PFSK-1 (cell line): Measurements from ENCODE around the gene INSL3.

Experiments
- POLR2AphosphoS5 ChIP-seq: IDR thresholded peaks from 2 replicates; pipeline ENCODE4 v1.6.1; 2012; ENCODE audit warnings: low read depth, mild to moderate bottlenecking, control low read depth, low read length, moderate library complexity
- TF ChIP-seq, protein P1 (sequence below), 2 experiments: IDR thresholded peaks; 2 replicates each; pipeline versions ENCODE4 v1.6.1 to v1.8.0; 2011 to 2012; ENCODE audit warnings: low read depth in 2 of 2, low read length in 2 of 2, control low read depth in 1 of 2, inconsistent platforms in 1 of 2, mild to moderate bottlenecking in 1 of 2, moderate library complexity in 1 of 2; ENCODE audit not compliant: insufficient read depth in 1 of 2

DNA sequence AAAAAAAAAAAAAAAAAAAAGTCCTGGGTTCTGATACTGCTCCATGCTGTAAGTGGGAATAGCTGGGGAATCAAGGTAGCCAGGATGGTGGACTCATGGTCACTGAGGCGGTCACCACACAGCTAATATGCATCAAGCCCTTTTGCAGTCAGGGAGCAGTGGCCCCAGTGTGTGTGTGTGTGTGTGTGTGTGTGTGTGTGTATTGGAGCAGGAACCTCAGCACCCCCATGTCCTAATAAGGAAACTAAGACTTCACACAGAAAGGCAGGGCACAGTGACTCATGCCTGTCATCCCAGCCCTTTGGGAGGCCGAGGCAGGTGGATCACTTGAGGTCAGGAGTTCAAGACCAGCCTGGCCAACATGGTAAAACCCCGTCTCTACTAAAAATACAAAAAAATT, 14.4 kb downstream of the INSL3 start:
- TF ChIP-seq, protein P1, sequence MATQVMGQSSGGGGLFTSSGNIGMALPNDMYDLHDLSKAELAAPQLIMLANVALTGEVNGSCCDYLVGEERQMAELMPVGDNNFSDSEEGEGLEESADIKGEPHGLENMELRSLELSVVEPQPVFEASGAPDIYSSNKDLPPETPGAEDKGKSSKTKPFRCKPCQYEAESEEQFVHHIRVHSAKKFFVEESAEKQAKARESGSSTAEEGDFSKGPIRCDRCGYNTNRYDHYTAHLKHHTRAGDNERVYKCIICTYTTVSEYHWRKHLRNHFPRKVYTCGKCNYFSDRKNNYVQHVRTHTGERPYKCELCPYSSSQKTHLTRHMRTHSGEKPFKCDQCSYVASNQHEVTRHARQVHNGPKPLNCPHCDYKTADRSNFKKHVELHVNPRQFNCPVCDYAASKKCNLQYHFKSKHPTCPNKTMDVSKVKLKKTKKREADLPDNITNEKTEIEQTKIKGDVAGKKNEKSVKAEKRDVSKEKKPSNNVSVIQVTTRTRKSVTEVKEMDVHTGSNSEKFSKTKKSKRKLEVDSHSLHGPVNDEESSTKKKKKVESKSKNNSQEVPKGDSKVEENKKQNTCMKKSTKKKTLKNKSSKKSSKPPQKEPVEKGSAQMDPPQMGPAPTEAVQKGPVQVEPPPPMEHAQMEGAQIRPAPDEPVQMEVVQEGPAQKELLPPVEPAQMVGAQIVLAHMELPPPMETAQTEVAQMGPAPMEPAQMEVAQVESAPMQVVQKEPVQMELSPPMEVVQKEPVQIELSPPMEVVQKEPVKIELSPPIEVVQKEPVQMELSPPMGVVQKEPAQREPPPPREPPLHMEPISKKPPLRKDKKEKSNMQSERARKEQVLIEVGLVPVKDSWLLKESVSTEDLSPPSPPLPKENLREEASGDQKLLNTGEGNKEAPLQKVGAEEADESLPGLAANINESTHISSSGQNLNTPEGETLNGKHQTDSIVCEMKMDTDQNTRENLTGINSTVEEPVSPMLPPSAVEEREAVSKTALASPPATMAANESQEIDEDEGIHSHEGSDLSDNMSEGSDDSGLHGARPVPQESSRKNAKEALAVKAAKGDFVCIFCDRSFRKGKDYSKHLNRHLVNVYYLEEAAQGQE (IDR thresholded peaks at IDR 0.05; ENCODE audit: insufficient read depth in 1 of 2, low read depth in 2 of 2, low read length in 2 of 2): no peak
- TF ChIP-seq POLR2AphosphoS5: no peak
